ENCODE measurements around the gene EXOC6B. TPM values are rescaled to one million over a fixed set of nuclear protein-coding genes. Genes with fewer than 3 reads are reported as not detected.
A peak's percentile ranks its signal among the peaks of the same experiment; 100 is the strongest.

The EXOC6B gene
- total RNA-seq, 2 donors from 2014 or later, result 16.6 to 36.6 TPM

- peaks cover 3% of the 10 kb centered on the region for H3K27me3 ChIP-seq (replicated peaks; ENCODE audit: insufficient read depth)
- H3K36me3 ChIP-seq, result no peaks in the 10 kb centered on the region
- DNase-seq (ENCODE audit: low spot score), result no peak
- intact Hi-C loops (cut with DNase I), result no loop called here
- no peaks in the 10 kb centered on the region for H3K9me3 ChIP-seq
- no peak overlapping the region for H3K27ac ChIP-seq
- TF ChIP-seq CTCF (IDR thresholded peaks at IDR 0.05), result no peak
- no peak for TF ChIP-seq POLR2A (IDR thresholded peaks at IDR 0.05)
- 74% methylated on average over 3 of the region's 3 CpGs for WGBS
- H3K4me3 ChIP-seq, result no peak overlapping the region
- no peaks in the 10 kb centered on the region for H3K4me1 ChIP-seq (replicated peaks)
Observed at GRCh38 chr2:72155151-72155550, 670.7 kb downstream of the EXOC6B start.

DNA sequence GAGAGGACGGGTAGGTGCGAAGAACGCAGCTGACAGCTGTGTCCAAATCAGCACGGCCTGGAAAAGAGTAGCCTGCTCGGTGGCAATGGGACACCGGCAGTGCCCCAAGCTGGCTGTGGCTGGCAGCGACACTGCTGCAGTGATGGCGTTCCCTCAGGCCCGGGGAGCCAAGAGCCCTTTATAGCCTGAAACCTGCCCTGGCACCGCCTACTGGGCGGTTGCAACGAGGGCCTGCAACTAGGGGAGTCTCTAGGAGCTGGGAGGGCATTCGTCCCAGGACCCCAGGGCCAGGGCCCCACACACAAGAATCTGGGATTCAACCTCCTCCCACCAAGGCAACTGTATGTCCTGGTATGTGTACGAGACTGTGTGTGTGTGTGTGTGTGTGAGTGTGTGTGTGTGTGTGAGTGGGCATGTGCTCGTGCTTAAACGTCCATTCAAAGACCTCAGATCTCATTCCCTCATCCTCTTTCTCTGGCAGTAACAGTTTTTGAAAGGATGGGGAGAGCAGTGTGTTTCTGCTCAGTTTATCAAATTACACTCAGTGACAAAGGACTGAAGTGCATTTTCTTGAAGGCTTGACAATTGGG is 671.4 kb downstream of the EXOC6B start:
- intact Hi-C loops (cut with DNase I), result loop anchor here (5.0 kb wide), 3 partner anchors 232 to 542 kb away; no protein-coding TSS in a partner anchor
- Histone ChIP-seq H3K36me3 (no peaks in the 10 kb centered on the region), H3K27ac (no peak overlapping the region), H3K27me3 (replicated peaks; ENCODE audit: insufficient read depth) (no peaks in the 10 kb centered on the region), H3K9me3 (no peaks in the 10 kb centered on the region), H3K4me3 (no peak overlapping the region), H3K4me1 (replicated peaks) (no peaks in the 10 kb centered on the region)
- TF ChIP-seq POLR2A (IDR thresholded peaks at IDR 0.05) (no peak), CTCF (IDR thresholded peaks at IDR 0.05) (no peak), POLR2AphosphoS5 (IDR thresholded peaks at IDR 0.05) (no peak)
- WGBS, result 72% methylated on average over 16 of the region's 16 CpGs
- DNase-seq (ENCODE audit: low spot score), result peak; percentile 2

GRCh38 chr2:72153924-72154323 is 671.9 kb downstream of the EXOC6B start:
- H3K27me3 ChIP-seq (replicated peaks; ENCODE audit: insufficient read depth), result no peaks in the 10 kb centered on the region
- 92% methylated on average over 5 of the region's 5 CpGs for WGBS
- no peak for DNase-seq (ENCODE audit: low spot score)
- H3K36me3 ChIP-seq, result no peaks in the 10 kb centered on the region
- no peaks in the 10 kb centered on the region for H3K9me3 ChIP-seq
- no peak overlapping the region for H3K27ac ChIP-seq
- no peak overlapping the region for H3K4me3 ChIP-seq
- peaks cover 3% of the 10 kb centered on the region for H3K4me1 ChIP-seq (replicated peaks)
- intact Hi-C loops (cut with DNase I), result loop anchor here (5.0 kb wide), 3 partner anchors 232 to 542 kb away; no protein-coding TSS in a partner anchor
- TF ChIP-seq CTCF (IDR thresholded peaks at IDR 0.05), result no peak
- no peak for TF ChIP-seq POLR2A (IDR thresholded peaks at IDR 0.05)
- TF ChIP-seq POLR2AphosphoS5 (IDR thresholded peaks at IDR 0.05), result no peak

- Histone ChIP-seq H3K27ac (no peak overlapping the region), H3K4me3 (no peak overlapping the region), H3K27me3 (replicated peaks; ENCODE audit: insufficient read depth) (no peaks in the 10 kb centered on the region), H3K4me1 (replicated peaks) (peaks cover 3% of the 10 kb centered on the region), H3K36me3 (no peaks in the 10 kb centered on the region), H3K9me3 (no peaks in the 10 kb centered on the region)
- DNase-seq (ENCODE audit: low spot score), result peak; percentile 2
- intact Hi-C loops (cut with DNase I), result loop anchor here (5.0 kb wide), 3 partner anchors 231 to 541 kb away; no protein-coding TSS in a partner anchor
- 92% methylated on average over 18 of the region's 18 CpGs for WGBS
- no peak for TF ChIP-seq POLR2AphosphoS5 (IDR thresholded peaks at IDR 0.05)
- no peak for TF ChIP-seq CTCF (IDR thresholded peaks at IDR 0.05)
- TF ChIP-seq POLR2A (IDR thresholded peaks at IDR 0.05), result no peak
Observed at GRCh38 chr2:72153026-72153791, 672.6 kb downstream of the EXOC6B start.

All from prostate gland (tissue), 2 donors.